ENCODE data around the gene HSPA6.

HSPA6 gene

GRCh38 chr1:161499099-161500039, 25.0 kb upstream of the HSPA6 start:
- no peak for TF ChIP-seq TAF1 (IDR thresholded peaks at IDR 0.05; ENCODE audit: borderline replicate concordance, insufficient read depth, low read length)

- no peak for TF ChIP-seq REST (IDR thresholded peaks at IDR 0.05; ENCODE audit: insufficient read depth in 1 of 2, low read depth in 2 of 2, low read length in 2 of 2)
- no peak for TF ChIP-seq FOXP2 (optimal IDR thresholded peaks at IDR 0.05; ENCODE audit: borderline replicate concordance, extremely low read depth, extremely low read length, insufficient read depth)
- TF ChIP-seq POLR2AphosphoS5 (IDR thresholded peaks at IDR 0.05; ENCODE audit: low read depth, low read length) = no peak
- no peak for TF ChIP-seq SIN3A (IDR thresholded peaks at IDR 0.05; ENCODE audit: borderline replicate concordance, insufficient read depth, low read length)
- TF ChIP-seq TAF1 (IDR thresholded peaks at IDR 0.05; ENCODE audit: borderline replicate concordance, insufficient read depth, low read length) = no peak
These were observed 23.1 kb upstream of the HSPA6 start for GRCh38 chr1:161501234-161501633.

- no peak for TF ChIP-seq TAF1 (IDR thresholded peaks at IDR 0.05; ENCODE audit: borderline replicate concordance, insufficient read depth, low read length)
These were observed 22.2 kb upstream of the HSPA6 start for GRCh38 chr1:161502181-161502580.

- TF ChIP-seq REST (IDR thresholded peaks at IDR 0.05; ENCODE audit: insufficient read depth in 1 of 2, low read depth in 2 of 2, low read length in 2 of 2) (no peak), FOXP2 (optimal IDR thresholded peaks at IDR 0.05; ENCODE audit: borderline replicate concordance, extremely low read depth, extremely low read length, insufficient read depth) (no peak), POLR2AphosphoS5 (IDR thresholded peaks at IDR 0.05; ENCODE audit: low read depth, low read length) (no peak), SIN3A (IDR thresholded peaks at IDR 0.05; ENCODE audit: borderline replicate concordance, insufficient read depth, low read length) (no peak), TAF1 (IDR thresholded peaks at IDR 0.05; ENCODE audit: borderline replicate concordance, insufficient read depth, low read length) (no peak)
These were observed 21.5 kb upstream of the HSPA6 start for GRCh38 chr1:161502641-161503393.

GRCh38 chr1:161503394-161503748, 21.0 kb upstream of the HSPA6 start:
- TF ChIP-seq POLR2AphosphoS5 (IDR thresholded peaks at IDR 0.05; ENCODE audit: low read depth, low read length) = no peak
- no peak for TF ChIP-seq SIN3A (IDR thresholded peaks at IDR 0.05; ENCODE audit: borderline replicate concordance, insufficient read depth, low read length)
- no peak for TF ChIP-seq TAF1 (IDR thresholded peaks at IDR 0.05; ENCODE audit: borderline replicate concordance, insufficient read depth, low read length)
- no peak for TF ChIP-seq REST (IDR thresholded peaks at IDR 0.05; ENCODE audit: insufficient read depth in 1 of 2, low read depth in 2 of 2, low read length in 2 of 2)
- TF ChIP-seq FOXP2 (optimal IDR thresholded peaks at IDR 0.05; ENCODE audit: borderline replicate concordance, extremely low read depth, extremely low read length, insufficient read depth) = no peak

- TF ChIP-seq SIN3A (IDR thresholded peaks at IDR 0.05; ENCODE audit: borderline replicate concordance, insufficient read depth, low read length) (no peak), REST (IDR thresholded peaks at IDR 0.05; ENCODE audit: insufficient read depth in 1 of 2, low read depth in 2 of 2, low read length in 2 of 2) (no peak), FOXP2 (optimal IDR thresholded peaks at IDR 0.05; ENCODE audit: borderline replicate concordance, extremely low read depth, extremely low read length, insufficient read depth) (no peak), TAF1 (IDR thresholded peaks at IDR 0.05; ENCODE audit: borderline replicate concordance, insufficient read depth, low read length) (no peak), POLR2AphosphoS5 (IDR thresholded peaks at IDR 0.05; ENCODE audit: low read depth, low read length) (no peak)
These were observed 18.7 kb upstream of the HSPA6 start for GRCh38 chr1:161505686-161506085.
